CD4-positive, alpha-beta T cell (primary cell): ENCODE measurements around the gene CRIP1. TPM values are rescaled to one million over a fixed set of nuclear protein-coding genes. Genes with fewer than 3 reads are reported as not detected.
A peak's percentile ranks its signal among the peaks of the same experiment; 100 is the strongest.

Source experiments
- ATAC-seq: fragments of 200-7000 bp; cut with Tn5 transposase; one replicate; pipeline ENCODE4 v1.10.0; 2022; ENCODE audit warnings: mild to moderate bottlenecking; ENCODE audit not compliant: poor library complexity
- CTCF ChIA-PET: fragments of 350-600 bp; sonication (Branson Sonifier 250); formaldehyde crosslinking; loops from one replicate; lab custom pipeline; 2021; ENCODE audit warnings: antibody characterized with exemption, inconsistent platforms; lab: Charles Lee
- POLR2A ChIA-PET: fragments of 350-600 bp; sonication (Branson Sonifier 250); formaldehyde crosslinking; loops from one replicate; lab custom pipeline; 2021; ENCODE audit warnings: antibody characterized with exemption, inconsistent platforms; lab: Charles Lee
- DNase-seq, 14 experiments: peaks; one replicate each; pipeline ENCODE4 v3.0.0-alpha.2; 2013 to 2020; ENCODE audit warnings: mixed read lengths in 2 of 14
- H3K27ac ChIP-seq, 2 donors: one replicate each; pipeline versions ENCODE4 v1.5.1 to v1.7.0; 2013; ENCODE audit warnings: low read length in 2 of 2, low read depth in 1 of 2, mild to moderate bottlenecking in 1 of 2
- H3K27me3 ChIP-seq, 2 experiments: 1 replicate in 1 of 2; 2 replicates in 1 of 2; pipeline versions ENCODE4 v1.6.1 to v1.7.0; 2013; ENCODE audit warnings: low read length in 2 of 2, control low read depth in 1 of 2, mild to moderate bottlenecking in 1 of 2, moderate library complexity in 1 of 2; ENCODE audit not compliant: insufficient read depth in 2 of 2, control insufficient read depth in 1 of 2
- H3K36me3 ChIP-seq: one replicate; pipeline ENCODE4 v1.6.1; 2013; ENCODE audit warnings: low read length, control low read depth; ENCODE audit not compliant: insufficient read depth
- H3K4me1 ChIP-seq: one replicate; pipeline ENCODE4 v1.6.1; 2013; ENCODE audit warnings: low read length, control low read depth; ENCODE audit not compliant: insufficient read depth
- H3K4me3 ChIP-seq: one replicate; pipeline ENCODE4 v1.5.1; 2013; ENCODE audit warnings: mild to moderate bottlenecking, low read length, moderate library complexity
- H3K9me3 ChIP-seq, 2 experiments: 1 replicate in 1 of 2; 2 replicates in 1 of 2; pipeline versions ENCODE4 v1.6.1 to v1.7.0; 2013; ENCODE audit warnings: low read length in 2 of 2, mild to moderate bottlenecking in 2 of 2, control low read depth in 1 of 2, moderate library complexity in 1 of 2; ENCODE audit not compliant: control insufficient read depth in 1 of 2, insufficient read depth in 1 of 2
- H3K27ac Mint-ChIP-seq: one replicate; pipeline ENCODE4 v1.8.0; 2020; ENCODE audit warnings: mixed read lengths
- H3K27me3 Mint-ChIP-seq: one replicate; pipeline ENCODE4 v1.8.0; 2021; ENCODE audit warnings: mixed read lengths
- H3K36me3 Mint-ChIP-seq: one replicate; pipeline ENCODE4 v1.8.0; 2021; ENCODE audit warnings: low read depth, mixed read lengths
- H3K4me1 Mint-ChIP-seq: one replicate; pipeline ENCODE4 v1.8.0; 2021; ENCODE audit warnings: low read depth, mixed read lengths
- H3K4me3 Mint-ChIP-seq: one replicate; pipeline ENCODE4 v1.8.0; 2020; ENCODE audit warnings: mild to moderate bottlenecking, mixed read lengths
- H3K9me3 Mint-ChIP-seq: one replicate; pipeline ENCODE4 v1.8.0; 2020; ENCODE audit warnings: mixed read lengths
- CTCF ChIP-seq: fragments of 200-600 bp; IDR thresholded peaks from one replicate; pipeline ENCODE4 v1.8.0; 2022; ENCODE audit warnings: antibody characterized with exemption, mild to moderate bottlenecking
- intact Hi-C, 2 experiments: fragments of 100-400 bp; cut with DNase I in 1 of 2; cut with micrococcal nuclease in 1 of 2; formaldehyde crosslinking; loops; one replicate each; pipeline versions ENCODE4 v1.15.1 to v1.9.0; 2023 to 2025; cut with DNase I, micrococcal nuclease
- total RNA-seq, 174 experiments: library from RNA in 2 of 174; stranded (reverse) in 2 of 174; gene quantifications; one replicate each; pipeline ENCODE4 v1.2.3 and lab custom pipeline; 2021 to 2026

CRIP1 gene
- total RNA-seq, 2 experiments from 2014 or later = 250 to 258 TPM

GRCh38 chr14:105487449-105487985 lies 831 bp downstream of the CRIP1 start:
- ChIA-PET POLR2A (no interaction called here), CTCF (interaction anchor here (1.8 kb wide), 1 partner anchor 39 kb away, joined by 6 read pairs; no protein-coding TSS in a partner anchor)
- DNase-seq (peak; percentile 53 to 91 (median 74)), ATAC-seq (peak; percentile 3)
- Mint-ChIP-seq H3K4me3 (peak overlapping the region; percentile 90), H3K27ac (peak overlapping the region; percentile 97), H3K4me1 (peaks cover 43% of the 10 kb centered on the region), H3K36me3 (peaks cover 16% of the 10 kb centered on the region), H3K27me3 (no peaks in the 10 kb centered on the region), H3K9me3 (no peaks in the 10 kb centered on the region)
- Histone ChIP-seq H3K36me3 (peaks cover 13% of the 10 kb centered on the region), H3K27me3 (no peaks in the 10 kb centered on the region), H3K4me1 (peaks cover 83% of the 10 kb centered on the region), H3K9me3 (no peaks in the 10 kb centered on the region), H3K4me3 (peak overlapping the region; percentile 97), H3K27ac (peak overlapping the region; percentile 92 to 100)
- intact Hi-C loops = no loop called here
- TF ChIP-seq CTCF = no peak

- Mint-ChIP-seq H3K36me3 (peaks cover 16% of the 10 kb centered on the region), H3K4me1 (peaks cover 38% of the 10 kb centered on the region), H3K27me3 (no peaks in the 10 kb centered on the region), H3K27ac (peak overlapping the region; percentile 97), H3K9me3 (no peaks in the 10 kb centered on the region), H3K4me3 (peak overlapping the region; percentile 90)
- Histone ChIP-seq H3K4me3 (peak overlapping the region; percentile 97), H3K36me3 (peaks cover 13% of the 10 kb centered on the region), H3K4me1 (peaks cover 77% of the 10 kb centered on the region), H3K27ac (peak overlapping the region; percentile 92 to 100), H3K27me3 (no peaks in the 10 kb centered on the region), H3K9me3 (no peaks in the 10 kb centered on the region)
- ChIA-PET POLR2A (interaction anchor here (1.7 to 3.9 kb wide), 3 partner anchors 9 to 503 kb away, joined by 5 to 154 read pairs (median 8); partner anchors contain the start of genes CLBA1 and GPR132), CTCF (interaction anchor here (2.9 to 6.3 kb wide), 4 partner anchors 7 to 118 kb away, joined by 28 to 155 read pairs (median 34); partner anchors contain the start of gene CRIP2)
- ATAC-seq (no peak), DNase-seq (peak in 9 of 14 experiments; percentile 35 to 64 (median 49))
- no peak for TF ChIP-seq CTCF
- intact Hi-C loops = no loop called here
Observed at GRCh38 chr14:105487986-105488777, 1.5 kb downstream of the CRIP1 start.

- intact Hi-C loops = loop anchor here in 1 of 2 experiments (1.0 kb wide), 1 partner anchor 41 kb away; no protein-coding TSS in a partner anchor
- peak overlapping the region; percentile 97 for H3K4me3 ChIP-seq
- H3K27ac ChIP-seq = peak overlapping the region; percentile 87 to 88
- H3K9me3 ChIP-seq = no peaks in the 10 kb centered on the region
- H3K27me3 Mint-ChIP-seq = no peaks in the 10 kb centered on the region
- TF ChIP-seq CTCF = no peak
- no peaks in the 10 kb centered on the region for H3K27me3 ChIP-seq
- peaks cover 38% of the 10 kb centered on the region for H3K4me1 Mint-ChIP-seq
- ATAC-seq = no peak
- CTCF ChIA-PET = interaction anchor here (0.5 to 6.3 kb wide), 14 partner anchors 8 to 1841 kb away, joined by 3 to 155 read pairs (median 10); partner anchors contain the start of genes CRIP2 and TEX22
- peaks cover 13% of the 10 kb centered on the region for H3K36me3 ChIP-seq
- peak in 2 of 14 experiments; percentile 37 to 45 for DNase-seq
- H3K36me3 Mint-ChIP-seq = peaks cover 16% of the 10 kb centered on the region
- H3K27ac Mint-ChIP-seq = peak overlapping the region; percentile 97
- peaks cover 69% of the 10 kb centered on the region for H3K4me1 ChIP-seq
- no peaks in the 10 kb centered on the region for H3K9me3 Mint-ChIP-seq
- H3K4me3 Mint-ChIP-seq = peak overlapping the region; percentile 90
- POLR2A ChIA-PET = interaction anchor here (0.7 to 3.9 kb wide), 18 partner anchors 10 to 688 kb away, joined by 3 to 154 read pairs (median 8); partner anchors contain the start of genes BRF1, CLBA1, GPR132 and PACS2
Observed at GRCh38 chr14:105488781-105489541, 2.3 kb downstream of the CRIP1 start.
